ENCODE measurements around the gene FAM200B.

DNA sequence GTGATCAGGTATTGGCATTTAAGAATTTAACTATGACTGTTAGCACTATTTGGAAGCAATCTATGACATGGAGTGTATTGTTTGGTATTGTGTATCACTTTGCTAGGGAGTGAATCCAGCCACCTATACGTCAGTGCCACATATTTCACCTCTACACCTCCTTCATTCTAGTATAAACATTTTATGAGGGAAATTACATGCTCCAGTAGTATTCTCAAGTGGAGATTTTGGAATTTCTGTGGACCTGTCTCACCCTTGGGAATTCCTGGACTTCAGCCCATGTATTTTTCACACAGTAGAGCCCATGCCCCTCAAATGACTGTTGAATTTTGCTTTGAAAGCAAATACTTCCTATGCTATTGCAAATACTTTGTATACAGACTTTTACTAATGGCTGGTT is 32.5 kb downstream of the FAM200B start:
- TF ChIP-seq CTCF (IDR thresholded peaks at IDR 0.05): no peak
- TF ChIP-seq FOSL2 (IDR thresholded peaks at IDR 0.05): no peak
- no peak for TF ChIP-seq FOSL2 (CRISPR knock-in tag; IDR thresholded peaks at IDR 0.05)
- TF ChIP-seq POLR2A (IDR thresholded peaks at IDR 0.05; ENCODE audit: low read length): no peak
- TF ChIP-seq NFE2L2 (conservative IDR thresholded peaks at IDR 0.05; ENCODE audit: low read length): no peak
- TF ChIP-seq MAX (IDR thresholded peaks at IDR 0.05): no peak
- TF ChIP-seq TFCP2L1 (CRISPR knock-in tag; IDR thresholded peaks at IDR 0.05): no peak
- no peak for TF ChIP-seq HOXA7 (CRISPR knock-in tag; IDR thresholded peaks at IDR 0.05)
